K562 (cell line): ENCODE measurements around the gene NAT14. TPM values are rescaled to one million over a fixed set of nuclear protein-coding genes. Genes with fewer than 3 reads are reported as not detected.

Source experiments
- ATAC-seq: fragments of 200-7000 bp; cut with Tn5 transposase; 3 replicates; pipeline ENCODE4 v1.9.1; 2020; ENCODE audit warnings: moderate library complexity
- BruUV-seq: library from RNA; stranded (reverse); fragments of 400-500 nt; replicated peaks from 2 replicates; lab custom pipeline; 2021; lab: Mats Ljungman, UMichigan
- CTCF ChIA-PET: fragments of 300-600 bp; formaldehyde crosslinking; extraction: SDS; loops from one replicate; lab custom pipeline; 2021; ENCODE audit warnings: low intra/inter-chr PET ratio; lab: Yijun Ruan, JAX
- POLR2A ChIA-PET: fragments of 300-600, 350-650 bp; sonication (Branson Sonifier 250); formaldehyde crosslinking; extraction: SDS; loops from one replicate; lab custom pipeline; 2021; ENCODE audit warnings: antibody characterized with exemption, inconsistent platforms; lab: Yijun Ruan, JAX
- DNase-seq, 4 experiments: peaks; one replicate each; pipeline versions ENCODE4 v3.0.0 to v3.0.0-alpha.2; 2011 to 2018; ENCODE audit warnings: low spot score in 3 of 4, mixed read lengths in 3 of 4; ENCODE audit errors: extremely low read depth in 1 of 4
- FAIRE-seq: peaks from 2 replicates; lab custom pipeline; 2011; peaks lifted over from hg19 to GRCh38; lab: Jason Lieb, UNC
- H2AFZ ChIP-seq: 2 replicates; pipeline ENCODE4 v1.6.0; 2011; ENCODE audit warnings: low read depth, low read length, control low read depth, inconsistent platforms
- H3K27ac ChIP-seq: fragments of 200-600 bp; 3 replicates; pipeline ENCODE4 v1.8.0; 2011; ENCODE audit warnings: low read depth, mild to moderate bottlenecking, control low read depth, inconsistent platforms, low read length, moderate library complexity, mixed read lengths; ENCODE audit errors: extremely low read depth
- H3K27me3 ChIP-seq, 2 experiments: fragments of 300-600 bp in 1 of 2; 2 replicates in 1 of 2; 3 replicates in 1 of 2; pipeline versions ENCODE4 v1.6.0 to v1.8.0; 2011; ENCODE audit warnings: inconsistent platforms in 2 of 2, low read length in 2 of 2, mild to moderate bottlenecking in 1 of 2, mixed read lengths in 1 of 2, moderate library complexity in 1 of 2; ENCODE audit not compliant: control insufficient read depth in 2 of 2, insufficient read depth in 2 of 2
- H3K36me3 ChIP-seq: fragments of 300-600 bp; 3 replicates; pipeline ENCODE4 v1.8.0; 2011; ENCODE audit warnings: mild to moderate bottlenecking, low read length, inconsistent platforms; ENCODE audit not compliant: control insufficient read depth, insufficient read depth
- H3K4me1 ChIP-seq, 2 experiments: fragments of 200-600 bp in 1 of 2; replicated peaks in 1 of 2; 2 replicates in 1 of 2; 3 replicates in 1 of 2; pipeline versions ENCODE4 v1.5.1 to v1.8.0; 2011; ENCODE audit warnings: inconsistent platforms in 2 of 2, low read length in 2 of 2, mild to moderate bottlenecking in 1 of 2, mixed read lengths in 1 of 2, moderate library complexity in 1 of 2; ENCODE audit not compliant: control insufficient read depth in 2 of 2, insufficient read depth in 2 of 2
- H3K4me2 ChIP-seq: 2 replicates; pipeline ENCODE4 v1.6.1; 2011; ENCODE audit warnings: low read length, control low read depth, inconsistent platforms, mixed read lengths; ENCODE audit not compliant: insufficient read depth
- H3K4me3 ChIP-seq: fragments of 200-600 bp; sonication (generic), shearing (Covaris generic); 2 replicates; pipeline ENCODE4 v1.5.1; 2016; ENCODE audit warnings: control low read depth, inconsistent platforms
- H3K79me2 ChIP-seq: fragments of 200-600 bp; 3 replicates; pipeline ENCODE4 v1.8.0; 2011; ENCODE audit warnings: low read length, inconsistent platforms; ENCODE audit not compliant: control insufficient read depth, insufficient read depth
- H3K9ac ChIP-seq, 2 experiments: 2 replicates each; pipeline versions ENCODE4 v1.6.0 to v1.6.1; 2011; ENCODE audit warnings: low read depth in 2 of 2, low read length in 2 of 2, control low read depth in 1 of 2, inconsistent platforms in 1 of 2, mild to moderate bottlenecking in 1 of 2, mixed read lengths in 1 of 2; ENCODE audit not compliant: insufficient read depth in 1 of 2
- H3K9me1 ChIP-seq: one replicate; pipeline ENCODE4 v1.6.0; 2011; ENCODE audit warnings: inconsistent platforms, mild to moderate bottlenecking, low read length, moderate library complexity; ENCODE audit not compliant: control insufficient read depth, insufficient read depth
- H3K9me3 ChIP-seq: replicated peaks from 2 replicates; pipeline ENCODE4 v1.5.1; 2011; ENCODE audit warnings: low read depth, low read length, inconsistent platforms; ENCODE audit not compliant: control insufficient read depth, insufficient read depth
- H4K20me1 ChIP-seq: replicated peaks from 2 replicates; pipeline ENCODE4 v1.6.1; 2011; ENCODE audit warnings: low read length, inconsistent platforms, mixed read lengths; ENCODE audit not compliant: control insufficient read depth, insufficient read depth
- REST ChIP-seq, 2 experiments: fragments of 450-650 bp; formaldehyde crosslinking in 1 of 2; IDR thresholded peaks; 2 replicates each; pipeline versions ENCODE4 v1.4.0 to v1.6.1; 2014 to 2020; ENCODE audit warnings: mild to moderate bottlenecking in 2 of 2, borderline replicate concordance in 1 of 2, low read depth in 1 of 2
- SAP30 ChIP-seq: fragments of 200-600 bp; sonication (generic); IDR thresholded peaks from 2 replicates; pipeline ENCODE4 v1.6.1; 2012; ENCODE audit warnings: borderline replicate concordance, low read depth, mild to moderate bottlenecking, moderate library complexity, low read length, control low read depth, inconsistent platforms; ENCODE audit not compliant: insufficient read depth, poor library complexity, severe bottlenecking
- TAF7 ChIP-seq: fragments of 450-650 bp; IDR thresholded peaks from 2 replicates; pipeline ENCODE4 v1.6.1; 2016; ENCODE audit warnings: missing genetic modification characterization, missing compliant biosample characterization
- ZBTB26 ChIP-seq: fragments of 450-650 bp; formaldehyde crosslinking; IDR thresholded peaks from 2 replicates; pipeline ENCODE4 v1.4.0; 2022; ENCODE audit warnings: missing genetic modification characterization
- ZNF121 ChIP-seq: sonication (generic); formaldehyde crosslinking; conservative IDR thresholded peaks from 2 replicates; pipeline ENCODE4 v1.8.0; 2022; ENCODE audit warnings: missing genetic modification reagents
- ZNF239 ChIP-seq: fragments of 250-450 bp; sonication (Bioruptor Pico); IDR thresholded peaks from 2 replicates; pipeline ENCODE4 v1.4.0; 2020; ENCODE audit warnings: mild to moderate bottlenecking
- WGBS: fragments of 100-300 bp; shearing (Covaris generic); methylation state at CpG from one replicate; pipeline ENCODE4 v1.1.6; 2016; ENCODE audit warnings: low coverage, mixed read lengths; ENCODE audit not compliant: insufficient coverage; ENCODE audit errors: missing lambda C conversion rate; 5-methylcytosine and 5-hydroxymethylcytosine counted together
- in situ Hi-C: fragments of 300-500 bp; cut with MboI; formaldehyde crosslinking; loops from 4 replicates; pipeline ENCODE4 v1.15.0; 2018; ENCODE audit warnings: inconsistent platforms, mixed read lengths
- intact Hi-C: fragments of 100-400 bp; cut with micrococcal nuclease; formaldehyde crosslinking; loops from 2 replicates; pipeline ENCODE4 v1.14.2; 2022
- polyA plus RNA-seq, 8 experiments: library from polyadenylated mRNA; depleted of rRNA in 4 of 8; stranded (reverse) in 5 of 8; unstranded in 3 of 8; fragments of >200 nt; fragmentation: Nextera tagmentation in 2 of 8; fragmentation: Illumina TruSeq in 1 of 8; extraction: Ambion mirVana in 2 of 8; extraction: Trizol in 1 of 8; gene quantifications; 2 replicates each; pipeline versions ENCODE4 v1.2.1 to v1.2.3, GENCODE V29; 2011 to 2014; ENCODE audit warnings: inconsistent platforms in 1 of 8, missing spikeins in 1 of 8
- total RNA-seq, 7 experiments: library from RNA; depleted of rRNA in 6 of 7; stranded (reverse); fragments of >200 nt in 6 of 7; fragmentation: Illumina TruSeq in 2 of 7; extraction: Trizol in 2 of 7; gene quantifications; 2 replicates each; pipeline versions ENCODE4 v1.2.1 to v1.2.3, GENCODE V29; 2011 to 2021; ENCODE audit warnings: low replicate concordance in 1 of 7

The NAT14 gene
- total and polyA plus RNA-seq, 9 of the 15 experiments (the other 6 are each of a cell fraction or from before 2014, with no cell fraction given), result 2.4 to 77.0 (median 26.7) TPM

- POLR2A ChIA-PET, result interaction anchor here (0.6 to 1.8 kb wide), 4 partner anchors 15 to 96 kb away, joined by 3 to 5 read pairs (median 4); partner anchors contain the start of gene UBE2S
- ATAC-seq (no peak), DNase-seq (no peak), FAIRE-seq (no peak)
- no peak overlapping the region for H3K27ac ChIP-seq
- no peak overlapping the region for H3K4me3 ChIP-seq
- intact Hi-C loops (loop anchor here (10.0 kb wide), 1 partner anchor 348 kb away; the partner anchor contains the start of gene TNNI3), in situ Hi-C loops (no loop called here)
- no TSS peak for BruUV-seq
- H3K79me2 ChIP-seq, result no peaks in the 10 kb centered on the region
- 61% methylated on average over 5 of the region's 9 CpGs for WGBS
- no peak overlapping the region for H3K9ac ChIP-seq
- CTCF ChIA-PET, result interaction anchor here (1.1 kb wide), 1 partner anchor 357 kb away, joined by 3 read pairs; no protein-coding TSS in a partner anchor
- H3K4me1 ChIP-seq, result peaks cover 4 to 22% of the 10 kb centered on the region in 2 experiments; a peak in 4 of 5 replicates
- H4K20me1 ChIP-seq, result no peaks in the 10 kb centered on the region
- no peak overlapping the region for H2AFZ ChIP-seq
- H3K4me2 ChIP-seq, result no peak overlapping the region
- H3K9me3 ChIP-seq, result no peaks in the 10 kb centered on the region; the same call in 1 of the 2 replicates
- H3K36me3 ChIP-seq, result no peaks in the 10 kb centered on the region
- no peaks in the 10 kb centered on the region; a peak in 1 of 5 replicates for H3K27me3 ChIP-seq
- no peaks in the 10 kb centered on the region for H3K9me1 ChIP-seq
- TF ChIP-seq TAF7 (tag), result no peak
- TF ChIP-seq REST (IDR thresholded peaks at IDR 0.05; ENCODE audit: borderline replicate concordance), result no peak
- TF ChIP-seq REST (CRISPR knock-in tag; IDR thresholded peaks at IDR 0.05; ENCODE audit: low read depth), result no peak
- peak; percentile 80 for TF ChIP-seq ZNF121 (CRISPR knock-in tag)
- TF ChIP-seq ZBTB26 (CRISPR knock-in tag), result no peak
- no peak for TF ChIP-seq ZNF239 (CRISPR knock-in tag)
- no peak for TF ChIP-seq SAP30
These were observed 17.4 kb downstream of the NAT14 start for GRCh38 chr19:55502197-55502952.
